HepG2 (cell line): ENCODE results near the gene LIN7A. TPM values are rescaled to one million over a fixed set of nuclear protein-coding genes. Genes with fewer than 3 reads are reported as not detected.

Source experiments
- ATAC-seq: fragments of 200-7000 bp; cut with Tn5 transposase; 3 replicates; pipeline ENCODE4 v1.9.1; 2020; ENCODE audit warnings: mild to moderate bottlenecking, moderate library complexity
- BruUV-seq: library from RNA; stranded (reverse); fragments of 400-500 nt; replicated peaks from 2 replicates; lab custom pipeline; 2021; lab: Mats Ljungman, UMichigan
- CTCF ChIA-PET: fragments of 300-600 bp; formaldehyde crosslinking; extraction: SDS; loops from one replicate; lab custom pipeline; 2021; ENCODE audit warnings: low total read pairs, inconsistent platforms, low intra/inter-chr PET ratio; lab: Yijun Ruan, JAX
- POLR2A ChIA-PET: fragments of 350-600 bp; sonication (Branson Sonifier 250); formaldehyde crosslinking; loops from one replicate; lab custom pipeline; 2020; ENCODE audit warnings: antibody characterized with exemption, inconsistent platforms; lab: Yijun Ruan, JAX
- DNase-seq: peaks from one replicate; pipeline ENCODE4 v3.0.0-alpha.2; 2015; ENCODE audit warnings: low spot score
- FAIRE-seq: peaks from 3 replicates; lab custom pipeline; 2011; peaks lifted over from hg19 to GRCh38; lab: Jason Lieb, UNC
- H2AFZ ChIP-seq: one replicate; pipeline ENCODE4 v1.6.1; 2011; ENCODE audit warnings: low read length, inconsistent platforms
- H3K27ac ChIP-seq: fragments of 300-600 bp; 3 replicates; pipeline ENCODE4 v1.8.0; 2011; ENCODE audit warnings: mixed run types, mild to moderate bottlenecking, mixed read lengths, low read length, inconsistent platforms; ENCODE audit not compliant: insufficient read depth; ENCODE audit errors: extremely low read length
- H3K27me3 ChIP-seq, 2 experiments: fragments of 200-600 bp in 1 of 2; 2 replicates in 1 of 2; 3 replicates in 1 of 2; pipeline versions ENCODE4 v1.6.0 to v1.8.0; 2011; ENCODE audit warnings: low read length in 2 of 2, mild to moderate bottlenecking in 2 of 2, moderate library complexity in 2 of 2, inconsistent platforms in 1 of 2; ENCODE audit not compliant: insufficient read depth in 2 of 2, control insufficient read depth in 1 of 2
- H3K36me3 ChIP-seq, 2 experiments: fragments of 200-600 bp in 1 of 2; replicated peaks in 1 of 2; 2 replicates in 1 of 2; 3 replicates in 1 of 2; pipeline versions ENCODE4 v1.5.1 to v1.8.0; 2011; ENCODE audit warnings: low read length in 2 of 2, inconsistent platforms in 1 of 2; ENCODE audit not compliant: insufficient read depth in 2 of 2, control insufficient read depth in 1 of 2
- H3K4me1 ChIP-seq: 2 replicates; pipeline ENCODE4 v1.5.1; 2012; ENCODE audit warnings: low read length, inconsistent platforms; ENCODE audit not compliant: insufficient read depth
- H3K4me2 ChIP-seq: 2 replicates; pipeline ENCODE4 v1.6.0; 2011; ENCODE audit warnings: low read depth, low read length, inconsistent platforms
- H3K4me3 ChIP-seq, 3 experiments: fragments of 200-600 bp in 1 of 3; sonication (generic), shearing (Covaris generic) in 1 of 3; replicated peaks in 1 of 3; 2 replicates each; pipeline ENCODE4 v1.5.1; 2011 to 2016; ENCODE audit warnings: low read length in 3 of 3, inconsistent platforms in 2 of 3, low read depth in 2 of 3, mild to moderate bottlenecking in 2 of 3, control low read depth in 1 of 3, mixed read lengths in 1 of 3; ENCODE audit not compliant: insufficient read depth in 1 of 3
- H3K79me2 ChIP-seq: one replicate; pipeline ENCODE4 v1.6.1; 2011; ENCODE audit warnings: low read length, inconsistent platforms; ENCODE audit not compliant: insufficient read depth
- H3K9ac ChIP-seq: 2 replicates; pipeline ENCODE4 v1.6.0; 2011; ENCODE audit warnings: mild to moderate bottlenecking, low read depth, low read length, inconsistent platforms; ENCODE audit not compliant: insufficient read depth
- H3K9me3 ChIP-seq: 2 replicates; pipeline ENCODE4 v1.5.1; 2012; ENCODE audit warnings: mild to moderate bottlenecking, low read length
- H4K20me1 ChIP-seq: 2 replicates; pipeline ENCODE4 v1.6.0; 2011; ENCODE audit warnings: inconsistent platforms, mild to moderate bottlenecking, low read length, moderate library complexity; ENCODE audit not compliant: insufficient read depth
- MAFF ChIP-seq: IDR thresholded peaks from 2 replicates; pipeline ENCODE4 v1.6.1; 2011; ENCODE audit warnings: low read depth, low read length, improper control_type of control experiment
- MAFK ChIP-seq, 2 experiments: IDR thresholded peaks in 1 of 2; conservative IDR thresholded peaks in 1 of 2; 2 replicates each; pipeline ENCODE4 v1.6.1; 2011; ENCODE audit warnings: improper control_type of control experiment in 2 of 2, low read length in 2 of 2
- NFE2L2 ChIP-seq: fragments of 150-350 bp; IDR thresholded peaks from 2 replicates; pipeline ENCODE4 v1.6.1; 2014; ENCODE audit warnings: low read length
- PHB2 ChIP-seq: fragments of 450-650 bp; IDR thresholded peaks from 2 replicates; pipeline ENCODE4 v1.6.1; 2018; ENCODE audit not compliant: partially characterized antibody
- RBM22 ChIP-seq: fragments of 200-400 bp; formaldehyde crosslinking; optimal IDR thresholded peaks from 2 replicates; pipeline ENCODE3; 2017; ENCODE audit warnings: mild to moderate bottlenecking, low read length, moderate library complexity
- REPIN1 ChIP-seq: sonication (generic); formaldehyde crosslinking; IDR thresholded peaks from 2 replicates; pipeline ENCODE4 v1.8.0; 2022; ENCODE audit warnings: missing genetic modification reagents, low read depth, mild to moderate bottlenecking, borderline replicate concordance
- SAFB2 ChIP-seq: sonication (generic); formaldehyde crosslinking; IDR thresholded peaks from 2 replicates; pipeline ENCODE4 v1.5.1; 2020; ENCODE audit warnings: missing genetic modification reagents, low read depth, mild to moderate bottlenecking, borderline replicate concordance
- ZBTB7A ChIP-seq: sonication (generic); formaldehyde crosslinking; IDR thresholded peaks from 2 replicates; pipeline ENCODE4 v1.8.0; 2022; ENCODE audit warnings: mild to moderate bottlenecking, missing genetic modification reagents
- ZNF44 ChIP-seq: sonication (generic); formaldehyde crosslinking; IDR thresholded peaks from 2 replicates; pipeline ENCODE4 v1.5.1; 2020; ENCODE audit warnings: mild to moderate bottlenecking, missing genetic modification reagents
- ZSCAN31 ChIP-seq: sonication (generic); formaldehyde crosslinking; IDR thresholded peaks from 2 replicates; pipeline ENCODE4 v1.5.0; 2020; ENCODE audit warnings: low read depth, mild to moderate bottlenecking, missing genetic modification reagents
- WGBS: methylation state at CpG from one replicate; pipeline ENCODE4 v1.1.6; 2017; ENCODE audit warnings: low lambda C conversion rate; 5-methylcytosine and 5-hydroxymethylcytosine counted together
- in situ Hi-C: cut with HindIII; loops from 2 replicates; pipeline ENCODE4 v1.10.0; 2017; ENCODE audit warnings: low pct_unique_long_range_greater_than_20kb; ENCODE audit not compliant: extremely low pct_ligation_motif_present
- intact Hi-C: fragments of 100-400 bp; cut with micrococcal nuclease; formaldehyde crosslinking; loops from one replicate; pipeline ENCODE4 v1.10.0; 2022; ENCODE audit not compliant: unreplicated experiment
- polyA plus RNA-seq, 8 experiments: library from polyadenylated mRNA; depleted of rRNA in 3 of 8; stranded (reverse) in 7 of 8; unstranded in 1 of 8; fragments of >200 nt; fragmentation: Illumina TruSeq in 4 of 8; extraction: Trizol in 4 of 8; gene quantifications; 2 replicates each; pipeline versions ENCODE4 v1.2.1 to v1.2.3, GENCODE V29; 2011 to 2016; ENCODE audit warnings: low read depth in 4 of 8, missing spikeins in 1 of 8, mixed read lengths in 1 of 8; ENCODE audit not compliant: insufficient read depth in 1 of 8
- total RNA-seq, 5 experiments: library from RNA; depleted of rRNA; stranded (reverse); fragments of >200 nt; fragmentation: Illumina TruSeq; extraction: Trizol; gene quantifications; 2 replicates each; pipeline ENCODE4 v1.2.3, GENCODE V29; 2016; ENCODE audit warnings: low read depth in 1 of 5

The LIN7A gene
- total and polyA plus RNA-seq, 2 of the 13 experiments (the other 11 are each of a cell fraction or from before 2014, with no cell fraction given), result 18.5 to 19.2 TPM

DNA sequence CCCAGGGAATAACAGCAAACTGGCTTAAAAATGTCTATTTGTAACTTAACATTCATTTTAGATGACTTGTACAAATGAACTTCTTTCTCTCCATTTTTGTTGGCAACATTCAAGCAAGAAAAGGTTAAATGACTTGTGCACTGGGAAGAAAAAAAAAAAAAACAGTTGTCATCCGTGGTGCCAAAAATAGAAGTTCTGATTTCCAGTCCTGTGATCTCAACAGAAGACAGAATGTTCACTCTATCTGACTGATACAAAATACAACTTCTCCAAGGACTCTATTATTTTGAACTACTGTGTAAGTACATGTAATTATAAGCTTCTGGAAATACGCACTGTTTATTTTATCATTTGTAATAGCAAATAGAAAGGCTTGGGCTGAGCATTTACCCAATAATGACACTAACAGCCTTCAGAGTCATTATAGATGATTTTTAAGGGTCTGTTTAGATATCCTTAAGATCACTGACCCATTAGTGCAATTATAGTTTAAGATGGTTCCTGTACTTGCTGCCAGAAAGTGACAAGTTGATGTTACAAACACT, 59.9 kb downstream of the LIN7A start:
- Histone ChIP-seq H3K4me1 (no peaks in the 10 kb centered on the region), H3K9me3 (no peaks in the 10 kb centered on the region), H3K4me3 (no peak overlapping the region), H3K79me2 (no peaks in the 10 kb centered on the region), H3K36me3 (no peaks in the 10 kb centered on the region; a peak in 1 of 5 replicates), H3K27ac (no peak overlapping the region), H2AFZ (no peak overlapping the region), H3K9ac (no peak overlapping the region), H3K4me2 (no peak overlapping the region), H4K20me1 (no peaks in the 10 kb centered on the region), H3K27me3 (no peaks in the 10 kb centered on the region)
- in situ Hi-C loops (no loop called here), intact Hi-C loops (no loop called here)
- WGBS, result 95% methylated on average over 2 of the region's 2 CpGs
- ChIA-PET POLR2A (no interaction called here), CTCF (no interaction called here)
- DNase-seq (no peak), FAIRE-seq (no peak), ATAC-seq (no peak)
- TF ChIP-seq SAFB2 (CRISPR knock-in tag) (no peak), REPIN1 (CRISPR knock-in tag) (no peak), ZNF44 (CRISPR knock-in tag) (no peak), PHB2 (no peak), ZSCAN31 (CRISPR knock-in tag) (no peak), RBM22 (no peak)
- no TSS peak for BruUV-seq

DNA sequence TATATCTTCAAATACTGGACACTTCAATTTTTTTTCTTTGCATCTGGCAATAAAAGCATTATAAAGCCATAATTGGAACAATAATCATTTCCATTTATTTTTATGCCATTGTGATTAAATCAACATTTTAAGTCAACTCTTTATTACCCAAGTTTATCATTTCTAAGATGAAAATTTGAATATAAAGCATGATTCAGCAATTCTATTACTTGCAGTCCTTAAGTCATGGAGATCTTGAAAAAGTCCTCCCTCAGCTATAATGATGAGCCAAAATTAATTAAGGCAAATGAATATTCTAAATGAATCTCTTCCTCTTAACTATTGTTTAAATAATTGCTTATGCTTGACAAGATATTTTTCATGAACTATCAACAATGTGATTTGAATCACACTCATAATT, 65.7 kb downstream of the LIN7A start:
- no TSS peak for BruUV-seq
- TF ChIP-seq MAFF (peak; percentile 46; the same call in 1 of the 2 replicates), ZBTB7A (no peak), MAFK (conservative IDR thresholded peaks at IDR 0.05 in 1 of 2, IDR thresholded peaks at IDR 0.05 in 1 of 2; ENCODE audit: low read length in 2 of 2) (peak; percentile 57 to 67), NFE2L2 (peak; percentile 61)
- no peak overlapping the region for H3K9ac ChIP-seq

More for the DNA sequence above, 65.7 kb downstream of the LIN7A start:
- intact Hi-C loops, result no loop called here
- Histone ChIP-seq H3K36me3 (0 out of 5 replicates have a peak, but pooled peaks cover 1 to 4% of the 10 kb centered on the region in 2 experiments), H2AFZ (no peak overlapping the region), H3K79me2 (no peaks in the 10 kb centered on the region), H3K4me2 (no peak overlapping the region), H3K27me3 (no peaks in the 10 kb centered on the region), H4K20me1 (no peaks in the 10 kb centered on the region), H3K27ac (no peak overlapping the region), H3K9me3 (no peaks in the 10 kb centered on the region), H3K4me3 (no peak overlapping the region), H3K4me1 (peaks cover 9% of the 10 kb centered on the region)
- FAIRE-seq (no peak), DNase-seq (no peak), ATAC-seq (no peak)
- in situ Hi-C loops, result no loop called here
- ChIA-PET CTCF (no interaction called here), POLR2A (no interaction called here)
